Measurements from ENCODE around the gene AEBP1. TPM values are rescaled to one million over a fixed set of nuclear protein-coding genes. Genes with fewer than 3 reads are reported as not detected.

AEBP1 gene
- total RNA-seq, 2 experiments from 2014 or later = 35.0 to 64.2 TPM

DNA sequence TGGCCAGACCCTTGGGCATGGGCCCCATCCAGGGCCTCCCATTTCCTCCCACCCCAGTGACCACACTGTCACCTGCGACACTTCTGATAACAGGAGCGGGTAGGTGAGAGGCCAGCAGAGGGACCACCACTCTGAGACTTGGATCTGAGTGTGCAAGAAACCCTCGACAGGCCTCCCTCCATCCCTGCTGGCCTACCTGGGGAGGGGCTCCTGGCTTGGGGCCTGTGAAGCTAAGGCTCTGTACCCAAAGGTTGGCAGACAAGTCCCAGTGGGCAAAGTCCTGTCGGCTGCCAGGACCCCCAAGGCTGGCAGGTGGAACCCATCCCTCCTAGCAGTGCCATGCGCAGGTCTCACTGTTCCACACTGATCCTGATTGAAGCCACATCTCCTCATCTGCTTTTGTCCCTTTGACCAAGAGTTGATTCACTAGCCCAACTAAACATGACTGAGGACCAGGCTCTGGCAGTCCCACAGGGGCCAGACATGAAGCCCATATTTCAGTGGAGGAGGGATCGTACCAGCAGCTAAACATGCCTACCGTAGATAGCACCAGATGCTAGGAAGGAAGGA lies 37.6 kb upstream of the AEBP1 start:
- BruUV-seq (replicated peaks) = no TSS peak
- ChIA-PET CTCF (ENCODE audit: unreplicated experiment) (interaction anchor here (0.5 kb wide), 1 partner anchor 21 kb away, joined by 3 read pairs; no protein-coding TSS in a partner anchor), POLR2A (interaction anchor here (0.6 to 0.8 kb wide), 2 partner anchors 8 to 32 kb away, joined by 3 to 4 read pairs; no protein-coding TSS in a partner anchor)
- no peak overlapping the region for H3K4me3 ChIP-seq (ENCODE audit: low read depth, low read length, poor library complexity, severe bottlenecking)
- H3K9me2 ChIP-seq (ENCODE audit: insufficient read depth, low read length) = no peaks in the 10 kb centered on the region
- no peak overlapping the region for H3K4me2 ChIP-seq (ENCODE audit: low read length)
- H3K9me3 ChIP-seq (ENCODE audit: low read length) = no peaks in the 10 kb centered on the region
- no peak for TF ChIP-seq EZH2phosphoT487 (IDR thresholded peaks at IDR 0.05; ENCODE audit: borderline replicate concordance, low read depth, low read length)
- TF ChIP-seq, protein P1, sequence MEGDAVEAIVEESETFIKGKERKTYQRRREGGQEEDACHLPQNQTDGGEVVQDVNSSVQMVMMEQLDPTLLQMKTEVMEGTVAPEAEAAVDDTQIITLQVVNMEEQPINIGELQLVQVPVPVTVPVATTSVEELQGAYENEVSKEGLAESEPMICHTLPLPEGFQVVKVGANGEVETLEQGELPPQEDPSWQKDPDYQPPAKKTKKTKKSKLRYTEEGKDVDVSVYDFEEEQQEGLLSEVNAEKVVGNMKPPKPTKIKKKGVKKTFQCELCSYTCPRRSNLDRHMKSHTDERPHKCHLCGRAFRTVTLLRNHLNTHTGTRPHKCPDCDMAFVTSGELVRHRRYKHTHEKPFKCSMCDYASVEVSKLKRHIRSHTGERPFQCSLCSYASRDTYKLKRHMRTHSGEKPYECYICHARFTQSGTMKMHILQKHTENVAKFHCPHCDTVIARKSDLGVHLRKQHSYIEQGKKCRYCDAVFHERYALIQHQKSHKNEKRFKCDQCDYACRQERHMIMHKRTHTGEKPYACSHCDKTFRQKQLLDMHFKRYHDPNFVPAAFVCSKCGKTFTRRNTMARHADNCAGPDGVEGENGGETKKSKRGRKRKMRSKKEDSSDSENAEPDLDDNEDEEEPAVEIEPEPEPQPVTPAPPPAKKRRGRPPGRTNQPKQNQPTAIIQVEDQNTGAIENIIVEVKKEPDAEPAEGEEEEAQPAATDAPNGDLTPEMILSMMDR (conservative IDR thresholded peaks at IDR 0.05; ENCODE audit: low read length) = no peak
- H3K36me3 ChIP-seq (ENCODE audit: insufficient read depth, low read length) = peaks cover 25% of the 10 kb centered on the region
- no peak overlapping the region for H2AFZ ChIP-seq (ENCODE audit: low read length)
- H3K4me1 ChIP-seq (ENCODE audit: insufficient read depth, low read length, poor library complexity, severe bottlenecking) = peaks cover 11% of the 10 kb centered on the region
- no peaks in the 10 kb centered on the region for H4K20me1 ChIP-seq (ENCODE audit: insufficient read depth, low read length)
- H3K27ac ChIP-seq (ENCODE audit: low read depth, low read length, poor library complexity, severe bottlenecking) = no peak overlapping the region
- DNase-seq (ENCODE audit: low spot score) = no peak
- H3K79me2 ChIP-seq (ENCODE audit: insufficient read depth, low read depth, low read length) = no peaks in the 10 kb centered on the region
- intact Hi-C loops (cut with micrococcal nuclease; ENCODE audit: unreplicated experiment) = no loop called here

DNA sequence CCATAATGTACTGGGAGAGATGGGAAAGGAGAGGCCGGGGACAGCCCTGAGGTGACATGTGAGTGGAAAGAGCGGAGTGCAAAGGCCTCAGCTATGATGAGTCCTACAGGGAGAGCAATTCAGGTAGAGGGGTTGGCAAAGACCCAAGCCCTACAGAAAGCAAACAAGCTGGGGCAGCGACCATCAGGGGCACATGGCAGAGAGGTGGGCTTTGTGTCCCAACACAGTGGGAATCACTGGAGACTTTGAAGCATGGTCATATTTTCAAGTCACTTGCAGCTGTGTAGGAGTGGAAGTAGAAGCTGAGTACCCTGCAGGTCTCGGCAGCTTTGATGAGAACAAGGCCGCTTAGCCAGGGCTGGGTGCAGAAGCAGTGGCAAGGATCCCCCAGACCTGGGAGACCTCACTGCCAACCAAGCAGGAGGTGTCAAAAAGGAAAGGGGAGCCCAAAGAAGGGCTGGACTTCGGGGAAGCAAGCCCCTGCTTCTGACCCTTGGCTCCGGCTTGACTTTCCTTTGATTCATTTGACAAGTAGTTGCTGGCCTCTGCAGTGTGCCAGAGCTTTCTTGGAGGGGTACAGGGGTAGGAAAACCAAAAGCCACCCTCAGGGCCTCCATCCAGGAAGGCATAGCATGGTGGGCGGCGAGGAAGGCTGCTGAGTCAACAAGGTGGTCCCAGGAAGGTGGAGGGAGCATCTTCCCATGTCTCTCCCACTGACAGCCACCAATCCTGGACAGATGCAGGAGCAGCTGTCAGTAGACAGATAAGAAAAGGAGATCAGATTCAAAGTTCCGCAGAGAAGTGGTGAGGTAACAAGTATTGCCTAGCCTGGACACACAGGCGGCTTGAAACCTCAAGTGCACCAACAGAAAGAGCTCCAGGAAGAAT lies 36.8 kb upstream of the AEBP1 start:
- intact Hi-C loops (cut with micrococcal nuclease; ENCODE audit: unreplicated experiment) = no loop called here
- ChIA-PET POLR2A (interaction anchor here (0.6 to 1.6 kb wide), 6 partner anchors 9 to 151 kb away, joined by 3 to 5 read pairs (median 4); no protein-coding TSS in a partner anchor), CTCF (ENCODE audit: unreplicated experiment) (no interaction called here)
- Histone ChIP-seq H3K36me3 (ENCODE audit: insufficient read depth, low read length) (peaks cover 25% of the 10 kb centered on the region), H2AFZ (ENCODE audit: low read length) (no peak overlapping the region), H3K79me2 (ENCODE audit: insufficient read depth, low read depth, low read length) (no peaks in the 10 kb centered on the region), H3K9me2 (ENCODE audit: insufficient read depth, low read length) (no peaks in the 10 kb centered on the region), H3K27ac (ENCODE audit: low read depth, low read length, poor library complexity, severe bottlenecking) (no peak overlapping the region), H3K4me1 (ENCODE audit: insufficient read depth, low read length, poor library complexity, severe bottlenecking) (peaks cover 11% of the 10 kb centered on the region), H3K4me3 (ENCODE audit: low read depth, low read length, poor library complexity, severe bottlenecking) (no peak overlapping the region), H3K9me3 (ENCODE audit: low read length) (no peaks in the 10 kb centered on the region), H3K4me2 (ENCODE audit: low read length) (no peak overlapping the region), H4K20me1 (ENCODE audit: insufficient read depth, low read length) (no peaks in the 10 kb centered on the region)
- no peak for DNase-seq (ENCODE audit: low spot score)
- no TSS peak for BruUV-seq (replicated peaks)
- no peak for TF ChIP-seq EZH2phosphoT487 (IDR thresholded peaks at IDR 0.05; ENCODE audit: borderline replicate concordance, low read depth, low read length)
- TF ChIP-seq, protein P1 (conservative IDR thresholded peaks at IDR 0.05; ENCODE audit: low read length) = no peak

All from OCI-LY7 (cell line).